ENCODE measurements around the gene INSM2.

INSM2 gene, protein sequence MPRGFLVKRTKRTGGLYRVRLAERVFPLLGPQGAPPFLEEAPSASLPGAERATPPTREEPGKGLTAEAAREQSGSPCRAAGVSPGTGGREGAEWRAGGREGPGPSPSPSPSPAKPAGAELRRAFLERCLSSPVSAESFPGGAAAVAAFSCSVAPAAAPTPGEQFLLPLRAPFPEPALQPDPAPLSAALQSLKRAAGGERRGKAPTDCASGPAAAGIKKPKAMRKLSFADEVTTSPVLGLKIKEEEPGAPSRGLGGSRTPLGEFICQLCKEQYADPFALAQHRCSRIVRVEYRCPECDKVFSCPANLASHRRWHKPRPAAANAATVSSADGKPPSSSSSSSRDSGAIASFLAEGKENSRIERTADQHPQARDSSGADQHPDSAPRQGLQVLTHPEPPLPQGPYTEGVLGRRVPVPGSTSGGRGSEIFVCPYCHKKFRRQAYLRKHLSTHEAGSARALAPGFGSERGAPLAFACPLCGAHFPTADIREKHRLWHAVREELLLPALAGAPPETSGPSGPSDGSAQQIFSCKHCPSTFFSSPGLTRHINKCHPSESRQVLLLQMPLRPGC

DNA sequence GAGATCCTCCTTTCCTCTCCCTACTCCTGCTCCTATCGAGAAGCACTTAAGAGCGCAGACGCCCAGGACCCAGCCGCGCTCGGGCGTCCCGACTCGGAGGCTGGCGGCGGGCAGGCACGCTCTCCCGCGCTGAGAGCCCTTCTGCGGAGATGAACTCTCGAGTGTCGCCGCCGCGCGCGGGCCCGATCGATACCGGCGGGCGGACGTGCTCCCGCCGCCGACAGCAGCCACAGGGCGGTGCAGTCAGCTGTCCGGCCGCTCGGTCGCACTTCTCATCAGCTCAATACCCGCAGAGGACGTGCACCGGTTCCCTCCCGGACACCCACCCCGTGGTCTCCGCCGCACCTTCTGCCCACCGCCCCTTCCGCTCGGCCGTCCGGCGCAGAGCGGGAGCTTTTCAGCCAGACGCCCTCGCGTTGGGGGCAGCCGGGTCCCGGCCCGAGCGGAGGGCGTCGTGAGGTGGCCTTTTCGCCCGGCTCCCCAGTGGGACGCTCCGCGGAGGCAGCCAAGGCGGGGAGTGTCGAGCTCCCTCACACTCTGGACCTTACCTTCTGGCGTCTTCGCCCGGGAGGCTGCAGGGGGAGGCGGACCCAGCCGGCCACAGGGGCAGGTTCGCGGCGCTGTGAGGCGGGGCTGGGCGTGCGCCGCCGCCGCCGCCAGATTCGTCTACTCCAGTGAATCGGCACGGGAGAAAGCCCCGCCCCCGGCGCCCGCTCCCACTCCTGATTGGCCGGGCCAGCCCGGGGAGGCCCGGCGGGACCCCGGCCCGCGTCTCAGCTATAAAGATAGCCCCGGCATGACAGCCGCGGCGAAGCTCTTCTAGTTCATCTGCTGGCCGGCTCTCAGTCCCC lies at the start of gene INSM2:
Gene INSM2 (plus strand): TSS at position 808 of the 851 bp plus-strand sequence. CDS start 89 bp downstream, outside the sequence.
- peak; percentile 33 for DNase-seq (ENCODE audit: low spot score)

DNA sequence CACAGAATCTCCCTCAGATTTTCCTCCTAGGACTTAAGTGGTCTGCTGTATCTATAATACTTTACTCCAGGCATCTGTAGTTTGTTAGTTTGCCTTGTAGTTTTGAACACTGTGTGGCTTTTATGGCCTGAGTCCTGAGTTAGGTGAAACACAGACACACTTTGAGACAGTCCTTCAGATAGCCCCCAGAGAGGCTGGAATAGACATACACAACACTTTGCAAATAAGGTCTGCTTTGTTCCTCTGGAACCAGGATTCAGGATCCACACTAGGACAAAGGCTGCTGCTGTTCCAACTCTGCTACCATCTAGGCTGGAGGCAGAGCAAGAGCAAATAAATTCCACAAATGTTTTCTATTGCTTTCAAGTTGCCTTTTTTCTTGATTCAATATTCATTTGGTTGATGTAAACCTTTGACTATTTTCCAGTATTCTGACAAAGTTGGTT lies 41.4 kb upstream of the INSM2 start:
- no peak for DNase-seq (ENCODE audit: low spot score)

DNA sequence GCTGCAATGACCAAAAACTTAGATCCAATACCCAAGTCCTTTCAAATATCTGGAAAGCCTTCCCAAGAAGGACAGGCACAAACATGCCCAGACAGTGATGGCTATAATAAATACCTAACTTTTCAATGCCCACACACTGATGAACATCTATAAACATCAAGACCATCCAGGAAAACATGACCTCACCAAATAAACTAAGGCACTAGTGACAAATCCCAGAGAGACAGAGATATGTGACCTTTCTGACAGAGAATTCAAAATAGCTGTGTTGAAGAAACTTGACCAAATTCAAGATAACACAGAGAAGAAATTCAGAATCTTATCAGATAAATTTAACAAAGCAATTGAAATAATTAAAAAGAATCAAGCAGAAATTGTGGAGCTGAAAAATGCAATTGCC lies 38.7 kb upstream of the INSM2 start:
- DNase-seq (ENCODE audit: low spot score), result no peak

DNA sequence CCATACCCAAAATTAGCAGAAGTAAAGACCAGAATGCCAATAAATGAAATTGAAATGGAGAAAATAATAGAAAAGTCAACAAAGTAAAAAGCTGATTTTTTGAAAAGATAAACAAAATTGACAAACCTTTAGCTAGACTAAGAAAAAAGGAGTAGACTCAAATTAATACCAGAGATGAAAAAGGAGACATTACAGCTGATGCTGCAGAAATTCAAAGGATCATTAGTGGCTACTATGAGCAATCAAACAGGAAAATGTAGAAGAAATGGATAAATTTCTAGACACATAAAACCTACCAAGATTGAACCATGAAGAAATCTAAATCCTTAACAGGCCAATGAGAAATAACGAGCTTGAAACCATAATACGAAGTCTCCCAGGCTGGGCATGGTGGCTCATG lies 34.8 kb upstream of the INSM2 start:
- DNase-seq (ENCODE audit: low spot score), result no peak

DNA sequence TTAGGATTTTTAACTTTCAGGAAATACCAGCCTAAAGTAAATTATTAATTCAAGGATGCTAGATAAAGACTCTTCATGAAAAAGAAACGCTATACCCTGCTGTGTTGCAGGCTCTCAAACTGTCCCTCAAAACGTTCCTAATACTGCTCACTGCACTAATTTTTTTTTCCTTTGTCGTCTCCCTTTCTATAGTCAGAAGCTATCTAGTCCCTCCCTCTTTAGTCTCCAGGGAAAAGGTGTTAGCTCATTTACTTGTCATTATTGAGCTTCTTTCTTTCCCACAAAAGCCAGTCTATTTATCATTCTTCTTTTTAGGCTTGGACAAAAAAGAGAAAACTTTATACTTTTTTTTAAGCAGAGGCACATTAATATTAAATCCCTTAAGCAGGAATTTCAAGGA lies 30.3 kb upstream of the INSM2 start:
- DNase-seq (ENCODE audit: low spot score), result no peak

DNA sequence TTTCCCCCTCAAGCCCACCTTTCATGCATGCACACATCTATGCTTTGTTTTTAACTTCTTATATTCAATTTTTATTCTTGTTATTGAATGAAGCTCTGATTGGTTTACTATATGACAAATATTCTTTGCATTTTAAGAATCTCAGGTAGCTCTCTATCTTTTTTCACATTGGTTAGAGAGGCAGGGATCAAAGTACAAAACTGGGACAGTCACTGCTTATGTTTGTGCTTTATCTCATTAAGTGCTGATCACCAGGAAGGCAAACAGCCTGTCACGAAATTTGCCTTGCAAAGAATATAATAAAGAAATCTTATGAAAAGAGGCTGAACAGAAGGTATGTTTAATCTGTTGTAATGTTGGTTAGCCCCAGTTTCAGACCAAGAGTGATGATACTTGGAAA lies 29.7 kb upstream of the INSM2 start:
- DNase-seq (ENCODE audit: low spot score), result no peak

DNA sequence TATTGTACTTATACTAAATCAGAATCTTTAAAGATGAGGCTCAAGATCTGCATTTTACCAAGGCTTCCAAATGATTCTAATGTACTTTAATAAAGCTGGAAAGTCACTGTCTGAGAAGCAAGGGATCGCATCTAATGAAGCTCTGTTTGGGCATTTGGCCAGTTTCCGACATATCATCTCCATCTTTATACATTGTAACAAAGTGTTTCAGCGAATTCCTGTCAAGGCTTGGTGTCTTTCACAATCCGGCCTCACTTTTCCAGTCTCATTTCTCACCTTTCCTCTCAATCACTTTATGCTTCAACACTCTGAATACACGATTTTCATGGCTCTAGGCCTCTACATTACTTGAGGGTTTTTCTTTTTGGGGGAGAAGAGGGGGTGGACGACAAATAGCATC lies 27.5 kb upstream of the INSM2 start:
- DNase-seq (ENCODE audit: low spot score), result peak; percentile 16

DNA sequence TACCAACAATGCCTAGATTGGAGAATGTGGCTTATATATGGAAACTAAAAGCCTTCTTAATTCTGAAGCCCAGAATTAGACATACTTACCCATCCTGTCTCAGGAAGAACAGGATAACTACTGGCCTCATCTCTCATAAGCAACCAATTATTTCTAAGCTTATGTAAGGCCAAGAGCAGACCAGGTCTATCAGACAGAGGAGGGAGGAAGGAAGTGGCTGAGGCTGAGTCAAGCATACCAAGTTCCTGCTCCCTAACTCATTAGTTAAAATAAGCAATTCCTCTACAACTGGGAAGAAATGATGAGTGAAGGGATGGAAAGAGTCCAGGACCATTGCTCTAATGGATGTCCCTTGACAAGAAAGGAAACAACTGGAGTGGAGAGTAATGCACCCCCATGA lies 27.0 kb upstream of the INSM2 start:
- peak; percentile 88 for DNase-seq (ENCODE audit: low spot score)

DNA sequence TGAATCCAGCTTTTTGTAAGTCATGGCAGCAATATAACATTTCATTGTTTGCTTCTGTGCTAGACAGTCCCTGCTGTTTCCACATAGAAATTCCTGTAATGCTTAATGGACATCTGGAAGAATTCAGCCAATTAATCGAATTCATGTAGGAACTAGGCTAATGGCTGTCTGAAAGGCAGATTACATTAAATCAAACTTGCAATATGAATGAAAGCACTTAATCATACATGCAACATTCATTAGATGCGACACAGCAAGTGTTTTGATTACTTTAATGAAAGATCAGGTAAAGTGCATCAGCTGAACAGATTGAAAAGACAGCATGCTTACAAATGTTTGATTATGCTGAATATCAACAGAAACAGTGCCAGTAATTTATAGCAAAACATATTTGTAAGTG lies 24.1 kb upstream of the INSM2 start:
- DNase-seq (ENCODE audit: low spot score), result no peak

DNA sequence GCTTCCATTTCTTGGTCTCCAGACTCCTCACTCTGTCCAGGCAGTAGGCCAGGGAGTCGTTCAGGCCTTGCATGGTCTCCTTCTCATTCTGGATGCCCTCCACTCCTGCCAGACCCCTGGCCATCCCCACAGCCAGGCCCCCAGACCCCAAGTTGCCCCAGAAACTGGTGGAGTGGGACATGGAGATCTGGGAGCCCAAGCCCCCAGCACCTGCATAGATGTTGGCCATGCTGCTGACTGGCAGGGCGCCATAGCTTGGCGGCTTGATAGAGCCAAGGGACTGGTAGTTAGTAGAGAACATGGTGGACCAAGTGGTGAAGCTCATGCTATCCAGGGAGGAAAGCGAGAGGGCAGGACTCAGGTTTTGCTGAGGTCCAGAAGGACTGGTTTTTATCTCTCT lies 21.2 kb upstream of the INSM2 start:
- no peak for DNase-seq (ENCODE audit: low spot score)

DNA sequence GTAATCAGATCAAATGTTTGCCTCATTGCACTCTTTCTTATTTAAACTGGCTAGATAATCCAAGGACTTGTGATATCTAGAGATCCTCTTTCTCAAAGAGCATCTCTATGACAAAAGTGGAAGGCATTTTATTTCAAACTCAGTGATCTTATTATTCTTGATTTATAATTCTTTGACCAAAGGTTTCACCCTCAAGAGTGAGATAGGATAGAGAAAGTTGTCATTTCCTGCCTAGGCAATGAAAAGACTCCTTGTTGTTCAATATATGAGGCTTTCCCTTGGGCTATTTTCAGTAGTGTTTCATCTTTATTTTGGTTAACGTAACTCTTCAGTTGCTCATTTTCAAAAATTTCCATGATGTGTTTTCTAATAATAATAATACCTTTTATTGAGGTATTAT lies 18.0 kb upstream of the INSM2 start:
- no peak for DNase-seq (ENCODE audit: low spot score)

DNA sequence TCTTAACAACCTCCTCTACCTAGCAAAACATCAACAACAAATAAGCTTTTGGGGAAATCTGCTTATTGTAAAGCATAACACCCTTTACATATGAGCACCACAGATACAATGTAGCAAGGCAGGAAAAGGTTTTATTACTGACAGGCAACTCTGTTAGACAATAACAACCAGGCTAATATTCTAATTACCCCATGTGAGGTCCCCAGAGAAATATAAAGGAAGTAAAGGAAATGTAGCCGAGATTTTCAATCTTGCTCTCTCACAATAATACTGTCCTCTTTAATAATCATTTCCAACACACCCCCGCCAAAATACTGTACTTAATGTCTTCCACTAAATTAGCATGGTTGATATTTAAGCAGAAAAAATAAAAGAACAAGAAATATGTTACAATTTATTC lies 14.0 kb upstream of the INSM2 start:
- no peak for DNase-seq (ENCODE audit: low spot score)

DNA sequence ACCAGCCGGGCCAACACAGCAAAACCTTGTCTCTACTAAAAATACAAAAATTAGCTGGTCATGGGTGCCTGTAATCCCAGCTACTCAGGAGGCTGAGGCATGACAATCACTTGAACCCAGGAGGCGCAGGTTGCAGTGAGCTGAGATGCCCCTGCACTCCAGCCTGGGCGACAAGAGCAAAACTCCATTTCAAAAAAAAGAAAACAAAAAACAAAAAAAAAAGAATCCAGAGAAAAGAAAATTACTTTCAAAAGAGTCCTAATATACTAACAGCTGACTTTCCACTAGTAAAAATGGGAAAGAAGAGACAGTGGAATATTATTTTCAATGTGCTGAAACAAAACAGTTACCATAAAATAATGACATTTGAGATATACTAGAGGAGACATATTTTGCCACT lies 8.3 kb upstream of the INSM2 start:
- DNase-seq (ENCODE audit: low spot score), result no peak

DNA sequence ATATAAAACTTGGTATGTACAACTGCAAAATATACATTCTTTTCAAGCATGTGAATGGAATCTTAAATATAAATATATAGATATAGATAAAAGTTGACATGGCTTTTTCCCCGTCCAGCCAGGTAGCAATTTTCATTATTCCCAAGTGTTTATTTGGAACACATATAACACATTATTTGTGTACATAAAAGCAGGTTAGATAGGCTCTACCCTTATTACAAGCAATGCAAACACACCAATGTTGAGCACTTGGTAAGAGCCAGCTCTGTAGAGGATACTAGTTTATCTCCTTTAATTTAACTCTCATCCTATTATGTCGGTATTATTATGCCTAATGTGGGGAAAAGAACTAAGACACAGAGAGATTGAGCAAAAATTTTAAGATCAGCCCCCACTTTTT lies 7.0 kb upstream of the INSM2 start:
- no peak for DNase-seq (ENCODE audit: low spot score)

DNA sequence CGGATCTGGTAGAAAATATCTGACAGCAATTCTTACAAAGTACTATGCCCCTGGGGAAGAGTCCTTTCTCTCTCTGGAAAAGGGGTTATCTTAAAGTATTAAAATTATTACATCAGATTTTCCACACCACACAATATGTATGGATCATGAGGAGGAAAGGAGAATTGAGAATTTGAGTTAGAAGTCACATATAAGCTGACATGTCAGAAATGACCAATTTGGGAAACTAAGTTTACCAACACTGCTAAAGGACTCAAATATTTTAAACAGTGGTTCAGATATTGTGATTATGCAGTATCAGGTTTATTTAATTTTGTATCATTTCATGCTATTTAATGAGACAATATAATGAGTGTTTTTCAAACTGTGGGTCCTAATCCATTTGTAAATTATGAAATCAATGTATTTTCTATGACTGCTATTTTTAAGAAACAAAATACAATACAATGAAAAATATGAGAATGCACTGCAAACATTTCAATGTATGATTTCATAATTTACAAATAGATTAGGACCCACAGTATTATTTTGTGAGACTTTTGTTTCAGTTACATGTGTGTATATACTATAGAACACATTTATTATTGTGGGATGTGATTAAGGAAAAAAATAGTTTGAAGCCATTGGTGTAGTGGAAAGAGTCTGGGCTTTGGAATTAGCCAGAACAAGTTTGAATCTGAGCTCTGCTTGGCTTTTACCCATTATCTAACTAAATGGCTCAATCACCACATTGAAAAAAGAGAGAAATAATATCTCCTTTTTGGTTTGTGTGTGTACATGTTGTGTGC lies 1.8 kb upstream of the INSM2 start:
- DNase-seq (ENCODE audit: low spot score), result no peak

DNA sequence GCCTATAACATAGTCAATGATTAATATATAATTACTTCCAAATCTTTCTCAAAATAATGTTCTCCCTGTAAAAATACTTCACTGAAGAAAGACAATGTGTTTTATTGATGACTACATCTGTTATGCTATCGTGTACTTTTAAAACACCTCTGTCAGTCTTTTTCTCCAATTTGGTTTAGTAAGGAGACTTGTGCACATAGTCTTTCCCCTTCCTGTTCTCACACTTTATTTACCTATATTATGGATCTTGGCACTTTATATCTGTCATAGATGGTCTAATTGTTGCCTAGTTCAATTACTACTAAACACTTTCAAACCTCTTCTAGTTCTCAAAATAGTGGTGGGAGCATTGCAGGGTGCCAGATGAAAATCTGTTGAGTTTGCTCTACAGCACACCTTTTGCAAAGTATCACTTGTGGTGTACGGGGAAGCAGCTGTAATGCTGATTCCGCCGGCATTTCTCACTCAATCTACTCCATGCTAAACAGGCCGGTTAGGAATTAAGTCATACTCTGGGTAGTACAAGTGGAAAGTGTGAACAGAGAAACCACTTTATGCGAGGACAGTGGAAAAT lies 1.1 kb upstream of the INSM2 start:
- DNase-seq (ENCODE audit: low spot score), result no peak

DNA sequence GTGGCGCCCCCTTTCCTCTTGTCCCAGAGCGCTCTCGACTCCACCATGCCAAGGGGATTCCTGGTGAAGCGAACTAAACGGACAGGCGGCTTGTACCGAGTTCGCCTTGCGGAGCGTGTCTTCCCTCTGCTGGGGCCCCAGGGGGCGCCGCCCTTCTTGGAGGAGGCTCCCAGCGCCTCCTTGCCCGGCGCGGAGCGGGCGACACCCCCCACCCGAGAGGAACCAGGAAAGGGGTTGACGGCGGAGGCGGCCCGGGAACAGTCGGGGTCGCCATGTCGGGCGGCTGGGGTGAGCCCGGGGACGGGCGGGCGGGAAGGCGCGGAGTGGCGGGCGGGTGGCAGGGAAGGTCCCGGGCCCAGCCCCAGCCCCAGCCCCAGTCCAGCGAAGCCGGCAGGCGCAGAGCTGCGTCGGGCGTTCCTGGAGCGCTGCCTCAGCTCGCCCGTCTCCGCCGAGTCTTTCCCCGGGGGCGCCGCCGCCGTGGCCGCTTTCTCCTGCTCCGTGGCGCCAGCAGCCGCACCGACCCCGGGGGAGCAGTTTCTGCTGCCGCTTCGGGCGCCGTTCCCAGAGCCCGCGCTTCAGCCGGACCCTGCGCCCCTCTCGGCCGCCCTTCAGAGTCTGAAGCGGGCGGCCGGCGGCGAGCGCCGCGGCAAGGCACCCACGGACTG lies 376 bp downstream of the INSM2 start:
- no peak for DNase-seq (ENCODE audit: low spot score)

DNA sequence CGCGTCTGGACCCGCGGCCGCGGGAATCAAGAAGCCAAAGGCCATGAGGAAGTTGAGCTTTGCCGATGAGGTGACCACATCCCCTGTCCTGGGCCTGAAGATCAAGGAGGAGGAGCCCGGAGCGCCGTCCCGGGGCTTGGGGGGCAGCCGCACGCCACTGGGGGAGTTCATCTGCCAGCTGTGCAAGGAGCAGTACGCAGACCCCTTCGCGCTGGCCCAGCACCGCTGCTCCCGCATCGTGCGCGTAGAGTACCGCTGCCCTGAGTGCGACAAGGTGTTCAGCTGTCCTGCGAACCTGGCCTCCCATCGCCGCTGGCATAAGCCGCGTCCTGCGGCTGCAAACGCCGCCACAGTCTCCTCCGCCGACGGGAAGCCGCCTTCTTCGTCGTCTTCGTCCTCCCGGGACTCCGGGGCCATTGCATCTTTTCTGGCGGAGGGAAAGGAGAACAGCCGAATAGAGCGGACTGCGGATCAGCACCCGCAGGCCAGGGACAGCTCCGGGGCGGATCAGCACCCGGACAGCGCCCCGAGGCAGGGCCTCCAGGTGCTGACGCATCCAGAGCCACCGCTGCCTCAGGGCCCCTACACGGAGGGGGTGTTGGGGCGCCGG lies 1.0 kb downstream of the INSM2 start:
- peak; percentile 72 for DNase-seq (ENCODE audit: low spot score)

DNA sequence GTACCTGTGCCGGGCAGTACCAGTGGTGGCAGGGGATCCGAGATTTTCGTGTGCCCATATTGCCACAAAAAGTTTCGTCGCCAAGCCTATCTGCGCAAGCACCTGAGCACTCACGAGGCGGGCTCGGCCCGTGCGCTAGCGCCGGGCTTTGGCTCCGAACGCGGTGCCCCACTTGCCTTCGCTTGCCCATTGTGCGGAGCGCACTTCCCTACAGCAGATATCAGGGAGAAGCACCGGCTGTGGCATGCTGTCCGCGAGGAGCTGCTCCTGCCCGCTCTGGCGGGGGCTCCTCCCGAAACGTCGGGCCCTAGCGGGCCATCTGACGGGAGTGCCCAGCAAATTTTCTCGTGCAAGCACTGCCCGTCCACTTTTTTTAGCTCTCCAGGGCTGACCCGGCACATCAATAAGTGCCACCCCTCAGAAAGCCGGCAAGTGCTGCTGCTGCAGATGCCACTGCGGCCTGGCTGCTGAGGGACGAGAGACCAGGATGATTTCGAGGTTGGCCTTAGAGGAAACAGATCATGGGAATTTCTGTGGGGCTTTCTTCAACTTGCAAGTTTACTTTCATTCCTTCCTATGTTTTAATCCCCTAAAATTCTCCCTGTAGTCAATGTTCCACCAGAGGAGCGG lies 1.6 kb downstream of the INSM2 start:
- no peak for DNase-seq (ENCODE audit: low spot score)

DNA sequence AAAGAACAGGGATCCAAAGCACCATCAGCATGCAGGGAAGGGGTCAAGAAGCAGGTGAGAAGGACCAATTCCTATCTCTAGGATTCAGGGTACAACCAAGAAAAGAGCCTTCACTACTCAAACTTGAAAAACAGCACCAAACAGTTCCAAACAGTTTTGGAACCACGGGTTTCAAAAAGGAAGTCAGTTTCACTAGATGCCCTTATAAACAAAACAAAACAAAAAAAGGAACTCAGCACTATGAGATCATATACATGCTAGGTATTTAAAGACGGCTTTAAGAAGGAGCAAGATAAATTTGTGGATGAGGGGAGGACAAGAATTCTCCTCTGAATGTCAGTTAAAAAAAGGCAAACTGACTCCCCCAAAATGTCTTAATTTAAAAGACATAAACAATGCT lies 6.0 kb downstream of the INSM2 start:
- DNase-seq (ENCODE audit: low spot score), result no peak

Data from kidney capillary endothelial cell (primary cell).